ENCODE data around the gene GPLD1.
"Not testable (repeated sequence)": the region's sequence is repeated elsewhere in the genome, so short reads cannot be mapped to it uniquely, and the experiment has no call there.

The GPLD1 gene

GRCh38 chr6:24414531-24414930, 74.8 kb downstream of the GPLD1 start:
- DNase-seq (ENCODE audit: low spot score) = not testable (repeated sequence)

GRCh38 chr6:24412294-24412693, 77.1 kb downstream of the GPLD1 start:
- peak; percentile 58 for DNase-seq (ENCODE audit: low spot score)

GRCh38 chr6:24410622-24411021, 78.8 kb downstream of the GPLD1 start:
- no peak for DNase-seq (ENCODE audit: low spot score)

- DNase-seq (ENCODE audit: low spot score) = no peak
Observed at GRCh38 chr6:24408719-24409410, 80.5 kb downstream of the GPLD1 start.

GRCh38 chr6:24405262-24405661, 84.1 kb downstream of the GPLD1 start:
- no peak for DNase-seq (ENCODE audit: low spot score)

- no peak for DNase-seq (ENCODE audit: low spot score)
Observed at GRCh38 chr6:24403501-24403824, 85.9 kb downstream of the GPLD1 start.

- DNase-seq (ENCODE audit: low spot score) = peak; percentile 86
Observed at GRCh38 chr6:24402697-24403500, 86.5 kb downstream of the GPLD1 start, which contains the start of gene MRS2. Gene MRS2, plus strand, starts transcription at chr6:24402936. Its CDS starts 111 bp downstream, at chr6:24403047.

GRCh38 chr6:24401458-24401857, 87.9 kb downstream of the GPLD1 start:
- no peak for DNase-seq (ENCODE audit: low spot score)

- not testable (repeated sequence) for DNase-seq (ENCODE audit: low spot score)
Observed at GRCh38 chr6:24400045-24401039, 89.0 kb downstream of the GPLD1 start.

- no peak for DNase-seq (ENCODE audit: low spot score)
Observed at GRCh38 chr6:24397631-24398030, 91.7 kb downstream of the GPLD1 start.

GRCh38 chr6:24396824-24397223, 92.6 kb downstream of the GPLD1 start:
- no peak for DNase-seq (ENCODE audit: low spot score)

GRCh38 chr6:24394780-24395437, 94.5 kb downstream of the GPLD1 start:
- DNase-seq (ENCODE audit: low spot score) = no peak

- DNase-seq (ENCODE audit: low spot score) = no peak
Observed at GRCh38 chr6:24394061-24394779, 95.2 kb downstream of the GPLD1 start.

GRCh38 chr6:24391756-24392405, 97.5 kb downstream of the GPLD1 start:
- no peak for DNase-seq (ENCODE audit: low spot score)

GRCh38 chr6:24391208-24391607, 98.2 kb downstream of the GPLD1 start:
- DNase-seq (ENCODE audit: low spot score) = no peak

GRCh38 chr6:24387818-24388217, 101.6 kb downstream of the GPLD1 start:
- DNase-seq (ENCODE audit: low spot score) = no peak

GRCh38 chr6:24385536-24386269, 103.7 kb downstream of the GPLD1 start:
- DNase-seq (ENCODE audit: low spot score) = no peak

- not testable (repeated sequence) for DNase-seq (ENCODE audit: low spot score)
Observed at GRCh38 chr6:24384369-24385130, 104.8 kb downstream of the GPLD1 start.

GRCh38 chr6:24382891-24383494, 106.4 kb downstream of the GPLD1 start:
- not testable (repeated sequence) for DNase-seq (ENCODE audit: low spot score)
